Erythroblast (primary cell): ENCODE results near the gene SRPRA.

ENCODE experiments used
- GATA1 ChIP-seq: IDR thresholded peaks from 2 replicates; pipeline ENCODE4 v1.6.1; 2011; ENCODE audit warnings: low read depth, mild to moderate bottlenecking, control low read depth, low read length, moderate library complexity
- POLR2A ChIP-seq: IDR thresholded peaks from 2 replicates; pipeline ENCODE4 v1.6.1; 2011; ENCODE audit warnings: mild to moderate bottlenecking, low read length

DNA sequence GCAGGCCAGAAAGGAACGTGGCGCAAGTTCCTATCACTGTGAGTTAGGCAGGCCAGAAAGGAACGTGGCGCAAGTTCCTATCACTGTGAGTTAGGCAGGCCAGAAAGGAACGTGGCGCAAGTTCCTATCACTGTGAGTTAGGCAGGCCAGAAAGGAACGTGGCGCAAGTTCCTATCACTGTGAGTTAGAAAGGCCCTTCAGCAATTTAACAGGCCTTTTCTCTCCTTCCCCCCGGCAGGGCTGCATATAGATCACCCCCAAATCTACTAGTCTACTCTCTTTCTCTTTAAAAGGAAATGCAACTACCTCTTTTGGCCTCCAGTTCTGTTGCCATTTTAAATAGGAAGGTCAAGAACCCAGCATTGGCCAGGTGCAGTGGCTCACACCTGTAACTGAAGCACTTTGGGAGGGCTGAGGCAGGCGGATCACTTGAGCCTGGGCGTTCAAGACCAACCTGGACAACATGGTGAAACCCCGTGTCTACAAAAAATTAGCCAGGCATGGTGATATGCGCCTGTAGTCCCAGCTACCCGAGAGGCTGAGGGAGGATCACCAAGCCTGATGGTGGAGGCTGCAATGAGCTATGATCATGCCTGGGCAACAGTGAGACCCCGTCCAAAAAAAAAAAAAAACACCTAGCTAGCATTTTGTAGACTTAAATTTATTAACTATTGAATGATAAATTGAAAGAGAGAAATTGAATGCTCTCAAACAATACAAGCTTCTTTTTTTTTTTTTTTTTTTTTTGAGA lies 42.2 kb downstream of the SRPRA start:
- TF ChIP-seq POLR2A (no peak), GATA1 (no peak)
